GM21723 (cell line): ENCODE results near the gene MGST3.
"Not testable (repeated sequence)": the region's sequence is repeated elsewhere in the genome, so short reads cannot be mapped to it uniquely, and the experiment has no call there.

Source experiments
- ATAC-seq: cut with Tn5 transposase; IDR thresholded peaks from one replicate; pipeline ENCODE4 v1.9.1; 2021; ENCODE audit warnings: mild to moderate bottlenecking, moderate library complexity; ENCODE audit not compliant: unreplicated experiment

Gene MGST3

GRCh38 chr1:165628147-165628822, 2.7 kb upstream of the MGST3 start:
- no peak for ATAC-seq

DNA sequence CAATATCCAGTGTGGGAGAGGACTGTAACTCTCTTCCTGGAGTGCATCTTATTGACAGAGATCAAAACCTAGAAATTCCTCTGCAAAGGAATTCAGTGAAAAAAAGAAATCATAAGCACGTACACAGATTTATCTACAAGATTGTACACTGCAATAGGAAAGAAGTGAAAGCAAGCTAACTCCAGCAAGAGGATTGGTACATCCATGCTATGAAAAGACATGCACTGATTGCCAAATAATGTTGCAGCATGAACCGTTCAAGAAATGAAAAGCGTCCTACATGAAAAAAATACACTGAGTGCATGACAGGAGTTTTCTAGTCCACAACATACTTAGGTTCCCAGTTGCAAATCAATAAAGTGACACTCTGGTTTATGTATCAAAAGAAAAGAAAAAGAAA, 1.9 kb upstream of the MGST3 start:
- ATAC-seq = no peak

DNA sequence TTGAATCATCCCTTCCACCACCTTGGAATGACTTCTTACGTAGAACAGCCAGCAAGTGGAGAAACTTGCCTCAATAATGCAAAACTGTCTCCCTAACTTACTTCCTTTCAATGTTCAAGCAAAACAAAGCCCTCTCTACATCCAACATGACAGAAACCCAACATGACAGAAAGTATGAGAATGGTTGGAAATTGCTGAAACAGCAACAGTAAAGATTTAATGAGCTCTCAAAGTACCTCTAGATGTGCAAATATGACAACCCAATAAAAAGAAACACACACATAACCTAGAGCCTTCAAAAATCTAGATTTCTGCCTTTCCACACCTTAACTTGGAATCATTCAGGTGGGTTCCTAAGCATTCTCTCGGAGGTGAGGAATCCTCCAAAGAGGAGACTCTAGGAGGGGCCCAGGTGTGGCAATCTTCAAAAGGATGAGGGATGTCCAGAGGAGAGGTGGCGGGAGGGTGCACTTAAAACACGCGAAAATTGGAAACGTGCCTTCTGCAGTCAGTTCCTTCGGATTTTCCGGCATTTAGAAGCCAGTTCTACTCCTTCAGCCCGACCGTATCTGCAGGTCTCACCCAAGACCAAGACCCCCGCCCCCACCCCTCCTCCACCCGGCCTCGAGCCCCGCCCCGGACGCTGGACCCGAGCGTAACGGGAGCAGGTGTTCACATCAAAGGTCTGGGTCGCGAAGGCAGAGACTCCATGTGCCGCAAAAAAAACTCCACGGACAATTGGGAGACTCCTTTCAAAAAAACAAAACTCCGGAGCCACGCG, 996 bp upstream of the MGST3 start:
- peak; percentile 0 for ATAC-seq

DNA sequence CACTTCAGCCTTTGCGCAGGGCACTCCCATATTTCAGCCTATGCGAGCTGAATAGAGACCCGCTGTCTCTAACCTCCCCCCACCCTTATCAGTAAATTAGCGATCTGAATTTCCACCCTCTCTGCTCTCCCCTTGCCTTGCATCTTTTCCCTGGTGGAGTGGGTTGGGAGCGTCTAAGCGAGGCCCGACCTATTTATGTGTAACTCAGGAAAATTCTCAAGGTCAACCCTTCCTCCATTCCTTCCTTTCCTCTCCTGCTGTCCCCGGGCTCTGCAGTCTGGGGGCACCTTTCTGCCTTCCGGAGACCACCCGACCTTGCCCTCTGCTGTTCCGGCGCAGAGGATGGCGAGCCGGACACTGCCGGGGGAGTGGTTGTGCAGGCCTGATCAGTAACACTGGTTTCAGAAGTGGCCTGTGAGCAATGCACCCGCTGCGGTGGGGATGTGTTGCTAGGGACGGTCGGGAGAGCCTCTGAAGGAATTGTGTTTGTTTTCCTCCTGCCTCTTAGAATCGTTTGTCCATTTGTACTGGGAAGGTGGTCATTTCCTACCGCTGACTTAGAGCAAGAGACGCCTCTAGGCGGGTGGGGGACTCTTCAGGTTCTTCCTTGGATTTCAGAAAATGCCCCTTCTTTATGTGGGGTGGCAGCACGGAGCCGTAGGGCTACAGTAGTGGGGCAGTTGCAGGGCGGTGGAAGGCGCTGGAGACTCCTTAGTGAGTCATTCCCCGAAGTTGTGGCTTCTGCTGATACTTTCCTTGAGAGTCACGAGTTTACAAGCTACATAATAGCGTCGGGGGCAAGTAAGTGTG, 513 bp downstream of the MGST3 start:
- peak; percentile 31 for ATAC-seq

DNA sequence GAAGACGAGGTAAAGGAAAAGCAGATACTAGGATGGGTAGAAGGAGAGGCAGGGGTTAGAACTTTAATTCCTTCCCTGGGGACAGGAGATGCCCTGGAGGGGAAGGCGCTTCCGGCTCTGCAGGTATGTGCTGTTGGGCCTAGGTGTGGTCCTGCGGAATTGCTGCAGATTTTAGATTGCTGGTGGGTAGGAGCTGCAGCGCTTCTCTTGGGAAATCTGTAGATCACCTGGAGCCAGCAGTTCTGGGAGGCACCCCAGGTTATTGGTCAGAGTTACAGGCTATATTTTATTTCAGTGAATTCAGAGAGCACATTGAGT, 1.1 kb downstream of the MGST3 start:
- ATAC-seq = no peak

DNA sequence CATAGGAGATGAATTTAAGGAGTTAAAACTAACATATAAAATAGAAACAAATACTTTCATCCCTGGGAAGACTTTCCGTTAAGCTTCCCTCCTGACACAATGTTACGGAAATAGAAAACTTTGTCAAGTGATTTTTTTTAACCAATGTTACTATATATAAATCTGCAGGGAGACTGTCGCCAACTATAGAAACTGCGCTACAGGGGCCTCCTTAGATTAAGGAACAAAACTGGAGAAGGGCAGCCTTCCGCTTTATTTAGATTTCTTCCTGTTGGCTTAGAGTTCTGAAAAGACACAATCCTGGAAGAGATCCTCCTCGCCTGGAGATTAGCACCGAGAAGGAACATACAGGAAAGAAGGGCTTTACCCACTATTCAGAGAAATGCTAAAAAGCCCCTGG, 1.5 kb downstream of the MGST3 start:
- no peak for ATAC-seq

DNA sequence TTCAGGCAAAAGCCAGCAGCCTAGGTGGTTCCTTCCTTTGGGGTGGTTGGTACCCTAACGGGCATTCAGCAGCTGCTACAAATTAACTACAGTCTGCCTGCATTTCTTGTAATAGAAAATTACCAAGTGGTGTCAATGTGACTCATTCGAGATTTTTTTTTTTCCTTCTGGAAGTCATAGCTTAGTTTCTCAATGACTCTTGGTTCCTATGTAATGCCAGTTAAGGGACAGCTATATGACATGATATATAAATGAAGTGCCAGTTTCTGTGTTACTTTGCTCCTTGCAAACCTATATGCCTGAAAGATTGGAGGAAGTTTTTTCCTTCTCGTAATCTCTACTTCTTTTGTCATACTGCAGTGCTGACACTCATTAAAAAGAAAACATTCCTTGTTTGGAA, 2.6 kb downstream of the MGST3 start:
- ATAC-seq = no peak

DNA sequence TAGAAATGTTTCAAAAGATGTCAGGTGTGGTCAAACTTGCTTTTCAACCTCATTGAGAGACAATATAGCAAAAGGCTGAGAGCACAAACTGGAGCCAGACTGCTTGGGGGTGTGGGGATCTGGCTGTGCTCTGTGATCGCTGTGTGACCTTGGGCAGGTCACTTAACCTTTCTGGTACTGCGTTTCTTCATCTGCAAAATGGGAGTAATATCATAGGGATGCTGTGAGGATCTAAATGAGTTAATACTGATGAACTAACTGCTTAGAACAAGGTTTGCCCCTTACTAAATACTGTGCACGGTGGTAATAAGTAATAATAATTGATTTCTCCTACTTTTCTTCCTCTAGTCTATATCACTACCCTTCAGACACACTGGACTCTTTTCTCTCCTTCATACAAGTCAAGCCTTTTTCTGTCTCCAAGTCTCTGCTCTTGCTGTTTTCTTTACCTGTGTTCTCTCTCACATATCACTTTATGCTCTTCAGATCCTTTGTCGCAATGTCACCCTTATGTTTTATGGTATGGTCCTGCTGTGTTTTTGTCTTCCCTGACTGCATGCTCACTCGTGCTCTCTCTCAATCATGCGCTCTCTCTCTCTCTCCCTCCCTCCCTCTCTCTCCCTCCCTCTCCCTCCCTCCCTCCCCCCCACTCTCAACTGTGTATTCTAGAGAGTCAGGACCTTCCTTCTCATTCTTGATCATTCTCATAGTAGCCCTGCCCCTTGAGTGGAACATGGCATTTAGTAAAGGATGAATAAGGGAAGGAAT, 3.3 kb downstream of the MGST3 start:
- no peak for ATAC-seq

DNA sequence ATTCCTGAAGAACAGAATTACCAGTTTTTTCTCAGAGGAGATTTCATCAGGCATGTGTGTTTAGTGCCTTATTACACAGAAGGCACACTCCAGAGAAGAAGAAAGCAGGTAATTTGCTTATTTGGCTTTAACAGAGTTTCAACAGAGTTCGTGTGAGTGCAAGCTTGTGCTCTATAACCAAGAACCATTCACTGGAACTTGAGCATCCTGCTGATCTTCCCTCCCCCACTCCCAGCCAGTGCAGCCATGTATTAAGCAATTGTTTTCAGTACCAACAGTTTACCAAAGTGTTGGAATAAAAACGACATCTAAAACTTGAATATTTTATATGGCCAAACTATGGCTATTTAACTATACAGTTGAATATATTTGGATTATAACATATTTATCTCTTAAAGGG, 4.3 kb downstream of the MGST3 start:
- ATAC-seq = no peak

DNA sequence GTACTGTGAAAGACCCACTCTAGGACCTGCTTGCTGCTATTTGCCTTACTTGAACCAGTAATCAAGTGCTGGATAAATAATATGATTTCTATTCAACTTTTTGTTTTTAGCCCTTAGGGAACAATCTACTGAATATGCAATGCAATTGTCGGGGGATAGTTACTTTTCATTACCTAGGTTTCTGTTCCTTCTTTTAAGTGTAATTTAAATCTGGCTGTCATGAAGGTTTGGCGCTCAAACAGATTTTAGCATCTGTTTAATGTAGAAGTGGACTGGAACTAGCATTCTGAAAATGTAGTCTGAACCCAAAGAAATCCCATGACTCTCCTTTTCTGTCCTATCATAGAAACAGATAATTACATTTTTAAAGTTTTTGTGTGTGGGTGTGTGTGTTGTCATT, 4.8 kb downstream of the MGST3 start:
- ATAC-seq = no peak

DNA sequence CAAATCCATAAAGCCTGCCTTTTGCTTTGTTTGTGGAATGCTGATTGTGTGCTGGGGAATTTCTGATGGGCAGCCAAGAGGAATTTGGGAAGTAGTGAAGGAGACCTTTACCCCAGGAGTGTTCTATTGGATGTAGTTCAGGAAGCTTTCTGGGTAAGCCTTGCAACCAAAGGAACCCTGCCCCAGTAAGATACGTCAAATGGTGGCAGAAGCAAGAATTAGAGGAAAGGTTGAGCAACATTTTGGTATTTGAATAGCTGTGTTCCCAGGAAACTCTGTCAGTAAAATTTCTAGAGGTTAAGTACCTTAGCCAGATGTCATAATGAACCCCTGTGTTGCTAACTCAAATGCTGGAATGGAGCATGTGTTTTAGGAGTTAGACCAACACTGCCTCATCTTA, 6.4 kb downstream of the MGST3 start:
- ATAC-seq = no peak

DNA sequence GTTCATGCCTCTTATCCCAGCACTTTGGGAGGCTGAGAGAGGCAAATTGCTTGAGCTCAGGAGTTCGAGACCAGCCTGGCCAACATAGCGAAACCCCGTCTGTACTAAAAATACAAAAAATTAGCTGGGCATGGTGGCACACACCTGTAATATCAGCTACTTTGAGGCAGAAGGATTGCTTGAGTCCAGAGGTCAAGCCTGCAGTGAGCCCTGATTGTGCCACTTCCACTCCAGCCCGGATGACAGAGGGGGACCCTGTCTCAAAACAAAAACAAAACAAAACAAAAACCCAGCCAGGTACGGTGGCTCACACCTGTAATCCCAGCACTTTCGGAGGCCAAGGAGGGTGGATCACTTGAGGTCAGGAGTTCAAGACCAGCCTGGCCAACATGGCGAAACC, 7.2 kb downstream of the MGST3 start:
- not testable (repeated sequence) for ATAC-seq

DNA sequence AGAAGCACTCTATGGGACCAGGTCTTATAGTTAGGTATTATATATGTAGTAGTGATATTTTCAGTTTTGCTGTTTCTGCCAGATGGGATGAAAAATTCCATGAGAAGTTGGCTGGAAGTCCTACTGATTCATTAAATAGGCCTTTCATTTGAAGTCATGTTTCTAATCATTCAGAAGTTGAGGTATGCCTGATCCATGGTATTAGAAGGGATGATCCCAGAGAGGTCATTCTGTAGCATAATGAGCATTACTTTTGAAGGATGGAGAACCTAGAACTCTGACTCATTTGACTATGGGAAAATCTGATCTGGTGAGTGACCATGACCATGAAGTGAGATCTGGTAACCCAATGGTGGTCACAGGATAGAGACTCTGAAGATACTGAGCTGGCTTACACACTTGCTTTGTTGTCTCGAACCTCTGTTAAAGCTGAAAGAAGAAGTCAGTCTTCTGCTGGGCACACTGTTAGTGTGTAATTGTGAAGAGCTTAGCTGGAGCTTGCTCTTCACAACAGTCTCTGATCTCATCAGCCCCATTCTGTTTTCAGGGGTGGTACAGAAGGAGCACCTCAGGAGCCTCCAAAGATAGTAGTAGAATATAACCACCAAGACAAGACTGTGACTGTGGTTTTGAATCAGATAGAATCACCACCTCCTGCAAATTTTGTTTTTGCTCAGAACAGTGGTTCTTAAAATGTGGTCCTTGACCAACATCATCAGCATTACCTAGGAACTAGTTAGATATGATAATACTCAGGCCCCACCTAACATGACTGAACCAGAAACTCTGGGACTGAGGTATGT, 9.0 kb downstream of the MGST3 start:
- ATAC-seq = peak; percentile 37

DNA sequence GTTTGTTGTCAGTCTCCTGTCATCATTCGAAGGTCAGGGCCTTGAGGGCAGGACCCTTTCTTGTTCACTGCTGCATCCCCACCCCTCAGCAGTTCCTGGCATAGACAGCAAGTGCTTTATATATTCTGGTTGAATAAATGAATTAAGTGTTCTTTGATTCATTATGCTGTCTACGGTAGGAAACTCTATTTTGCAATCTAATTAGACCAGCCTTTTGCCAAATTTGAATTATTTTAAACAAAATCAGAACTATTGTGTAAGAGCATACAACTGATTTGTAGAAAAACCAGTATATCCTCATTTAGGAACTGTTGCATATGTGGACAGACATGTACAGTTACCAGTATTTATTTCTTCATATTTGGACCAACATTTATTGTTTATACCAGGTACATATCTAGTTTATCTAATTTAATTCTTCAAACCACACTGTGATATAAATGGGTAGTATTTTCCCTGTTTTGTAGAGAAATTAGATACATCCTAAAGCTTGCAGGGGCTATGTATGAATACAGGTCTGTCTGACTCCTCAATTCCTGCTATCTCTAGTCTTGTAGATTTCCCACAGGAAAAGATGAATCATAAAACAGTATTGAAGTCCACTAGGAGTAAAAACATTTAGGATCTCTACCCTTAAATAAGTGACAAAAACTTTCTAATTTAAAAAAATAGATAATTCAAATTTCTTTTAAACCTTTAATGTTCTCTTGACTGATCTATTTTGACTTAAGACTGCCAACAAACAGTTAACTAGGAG, 10.4 kb downstream of the MGST3 start:
- no peak for ATAC-seq

- no peak for ATAC-seq
These were observed 13.2 kb downstream of the MGST3 start for GRCh38 chr1:165644064-165644735.

DNA sequence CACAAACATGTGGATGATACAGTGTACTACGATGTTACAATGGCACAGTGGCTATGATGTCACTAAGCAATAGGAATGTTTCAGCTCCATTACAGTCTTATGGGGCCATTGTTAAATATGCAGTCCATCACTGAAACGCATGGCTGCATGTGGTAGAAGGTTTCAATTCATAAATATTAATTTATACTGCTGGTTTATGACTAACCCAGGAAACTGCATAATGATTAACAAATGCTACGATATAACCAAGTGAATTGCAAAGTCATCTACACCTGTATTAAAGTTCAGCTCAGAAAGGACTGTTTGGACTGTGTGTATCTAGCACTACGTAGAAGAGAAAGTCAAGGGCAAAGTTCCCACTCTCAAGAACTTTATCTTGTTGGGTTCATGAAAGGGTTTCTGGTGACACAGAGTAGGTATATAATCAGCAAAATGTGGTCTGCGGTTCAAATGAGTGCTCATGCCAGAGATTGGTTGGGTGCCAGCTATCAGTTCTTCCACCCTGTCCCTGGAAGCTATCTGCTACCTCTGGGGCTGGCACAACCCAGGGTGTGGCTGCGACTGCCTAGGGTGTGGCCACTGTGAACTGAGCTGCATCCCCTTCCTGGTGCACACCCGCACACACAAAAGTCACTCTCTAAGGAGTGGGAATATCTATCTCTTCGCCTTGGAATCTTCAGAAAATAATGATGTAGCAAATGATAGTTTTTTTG, 14.8 kb downstream of the MGST3 start:
- ATAC-seq = no peak

- ATAC-seq = no peak
These were observed 16.5 kb downstream of the MGST3 start for GRCh38 chr1:165647517-165647916.

- no peak for ATAC-seq
These were observed 16.9 kb downstream of the MGST3 start for GRCh38 chr1:165647970-165648369.
